ENCODE measurements around the gene NTM. TPM values are rescaled to one million over a fixed set of nuclear protein-coding genes. Genes with fewer than 3 reads are reported as not detected.

The NTM gene
- polyA plus RNA-seq, 1 donor from 2014 or later = 39.4 TPM

DNA sequence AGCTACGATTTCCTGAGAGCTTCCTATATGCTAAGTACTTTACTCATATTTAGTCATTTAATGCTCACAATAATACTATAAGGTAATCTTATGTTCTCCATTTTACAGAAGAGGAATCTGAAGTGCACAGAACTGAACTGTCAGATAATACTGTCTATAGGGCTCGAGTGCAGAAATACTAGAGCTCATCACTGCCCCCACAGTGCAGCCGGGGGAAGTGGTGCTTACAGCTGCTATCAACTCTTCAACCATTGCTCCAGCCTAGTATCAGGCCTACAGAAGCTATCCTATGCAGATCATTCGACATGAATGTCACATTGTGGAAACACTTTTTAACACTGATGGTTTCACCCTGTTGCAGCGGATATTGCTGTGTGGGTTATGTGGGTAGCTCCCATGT is 929.9 kb downstream of the NTM start:
- Histone ChIP-seq H4K20me1 (ENCODE audit: insufficient read depth) (no peaks in the 10 kb centered on the region), H3K4me2 (ENCODE audit: low read length) (no peak overlapping the region), H3K79me2 (replicated peaks; ENCODE audit: insufficient read depth, low read length) (no peaks in the 10 kb centered on the region), H3K27ac (ENCODE audit: low read length) (no peak overlapping the region), H3K36me3 (ENCODE audit: insufficient read depth, low read length) (no peaks in the 10 kb centered on the region), H3K9me3 (ENCODE audit: low read length) (no peaks in the 10 kb centered on the region), H3F3A (ENCODE audit: insufficient read depth, low read length, poor library complexity, severe bottlenecking) (no peaks in the 10 kb centered on the region), H3K9ac (ENCODE audit: low read length) (no peak overlapping the region), H3K4me3 (ENCODE audit: low read length) (no peak overlapping the region), H3K27me3 (ENCODE audit: insufficient read depth, low read depth, low read length) (no peaks in the 10 kb centered on the region), H3K9me2 (ENCODE audit: insufficient read depth, low read length) (no peaks in the 10 kb centered on the region), H2AFZ (ENCODE audit: low read depth, low read length) (no peak overlapping the region)
- TF ChIP-seq, protein P1, sequence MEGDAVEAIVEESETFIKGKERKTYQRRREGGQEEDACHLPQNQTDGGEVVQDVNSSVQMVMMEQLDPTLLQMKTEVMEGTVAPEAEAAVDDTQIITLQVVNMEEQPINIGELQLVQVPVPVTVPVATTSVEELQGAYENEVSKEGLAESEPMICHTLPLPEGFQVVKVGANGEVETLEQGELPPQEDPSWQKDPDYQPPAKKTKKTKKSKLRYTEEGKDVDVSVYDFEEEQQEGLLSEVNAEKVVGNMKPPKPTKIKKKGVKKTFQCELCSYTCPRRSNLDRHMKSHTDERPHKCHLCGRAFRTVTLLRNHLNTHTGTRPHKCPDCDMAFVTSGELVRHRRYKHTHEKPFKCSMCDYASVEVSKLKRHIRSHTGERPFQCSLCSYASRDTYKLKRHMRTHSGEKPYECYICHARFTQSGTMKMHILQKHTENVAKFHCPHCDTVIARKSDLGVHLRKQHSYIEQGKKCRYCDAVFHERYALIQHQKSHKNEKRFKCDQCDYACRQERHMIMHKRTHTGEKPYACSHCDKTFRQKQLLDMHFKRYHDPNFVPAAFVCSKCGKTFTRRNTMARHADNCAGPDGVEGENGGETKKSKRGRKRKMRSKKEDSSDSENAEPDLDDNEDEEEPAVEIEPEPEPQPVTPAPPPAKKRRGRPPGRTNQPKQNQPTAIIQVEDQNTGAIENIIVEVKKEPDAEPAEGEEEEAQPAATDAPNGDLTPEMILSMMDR (IDR thresholded peaks at IDR 0.05; ENCODE audit: poor library complexity, severe bottlenecking) = peak; percentile 28
- TF ChIP-seq, protein P2, sequence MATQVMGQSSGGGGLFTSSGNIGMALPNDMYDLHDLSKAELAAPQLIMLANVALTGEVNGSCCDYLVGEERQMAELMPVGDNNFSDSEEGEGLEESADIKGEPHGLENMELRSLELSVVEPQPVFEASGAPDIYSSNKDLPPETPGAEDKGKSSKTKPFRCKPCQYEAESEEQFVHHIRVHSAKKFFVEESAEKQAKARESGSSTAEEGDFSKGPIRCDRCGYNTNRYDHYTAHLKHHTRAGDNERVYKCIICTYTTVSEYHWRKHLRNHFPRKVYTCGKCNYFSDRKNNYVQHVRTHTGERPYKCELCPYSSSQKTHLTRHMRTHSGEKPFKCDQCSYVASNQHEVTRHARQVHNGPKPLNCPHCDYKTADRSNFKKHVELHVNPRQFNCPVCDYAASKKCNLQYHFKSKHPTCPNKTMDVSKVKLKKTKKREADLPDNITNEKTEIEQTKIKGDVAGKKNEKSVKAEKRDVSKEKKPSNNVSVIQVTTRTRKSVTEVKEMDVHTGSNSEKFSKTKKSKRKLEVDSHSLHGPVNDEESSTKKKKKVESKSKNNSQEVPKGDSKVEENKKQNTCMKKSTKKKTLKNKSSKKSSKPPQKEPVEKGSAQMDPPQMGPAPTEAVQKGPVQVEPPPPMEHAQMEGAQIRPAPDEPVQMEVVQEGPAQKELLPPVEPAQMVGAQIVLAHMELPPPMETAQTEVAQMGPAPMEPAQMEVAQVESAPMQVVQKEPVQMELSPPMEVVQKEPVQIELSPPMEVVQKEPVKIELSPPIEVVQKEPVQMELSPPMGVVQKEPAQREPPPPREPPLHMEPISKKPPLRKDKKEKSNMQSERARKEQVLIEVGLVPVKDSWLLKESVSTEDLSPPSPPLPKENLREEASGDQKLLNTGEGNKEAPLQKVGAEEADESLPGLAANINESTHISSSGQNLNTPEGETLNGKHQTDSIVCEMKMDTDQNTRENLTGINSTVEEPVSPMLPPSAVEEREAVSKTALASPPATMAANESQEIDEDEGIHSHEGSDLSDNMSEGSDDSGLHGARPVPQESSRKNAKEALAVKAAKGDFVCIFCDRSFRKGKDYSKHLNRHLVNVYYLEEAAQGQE (IDR thresholded peaks at IDR 0.05; ENCODE audit: borderline replicate concordance) = no peak

DNA sequence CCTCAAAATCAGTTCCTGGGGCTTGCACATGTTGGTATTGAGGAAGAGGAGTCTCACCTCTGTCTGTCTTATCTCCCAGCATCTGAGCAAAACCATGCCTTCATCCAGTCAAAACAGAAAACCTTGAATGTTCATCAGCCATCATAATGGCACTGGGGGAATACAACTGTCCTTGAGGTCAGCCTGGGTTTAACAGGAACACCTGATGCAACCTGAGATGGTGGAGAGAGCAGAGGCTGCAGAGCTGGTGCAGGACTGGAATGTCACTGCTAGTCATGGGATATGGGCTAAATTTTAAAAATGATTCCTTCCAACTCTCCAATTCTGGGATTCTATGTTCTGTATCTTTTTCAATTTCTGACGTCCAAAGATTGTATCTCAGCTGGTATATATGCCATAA is 931.0 kb downstream of the NTM start:
- Histone ChIP-seq H4K20me1 (ENCODE audit: insufficient read depth) (no peaks in the 10 kb centered on the region), H3K9me2 (ENCODE audit: insufficient read depth, low read length) (no peaks in the 10 kb centered on the region), H3K4me2 (ENCODE audit: low read length) (no peak overlapping the region), H3K27ac (ENCODE audit: low read length) (no peak overlapping the region), H3K27me3 (ENCODE audit: insufficient read depth, low read depth, low read length) (no peaks in the 10 kb centered on the region), H3K79me2 (replicated peaks; ENCODE audit: insufficient read depth, low read length) (no peaks in the 10 kb centered on the region), H3K9me3 (ENCODE audit: low read length) (no peaks in the 10 kb centered on the region), H3K36me3 (ENCODE audit: insufficient read depth, low read length) (no peaks in the 10 kb centered on the region), H3K4me3 (ENCODE audit: low read length) (no peak overlapping the region), H2AFZ (ENCODE audit: low read depth, low read length) (no peak overlapping the region), H3F3A (ENCODE audit: insufficient read depth, low read length, poor library complexity, severe bottlenecking) (no peaks in the 10 kb centered on the region), H3K9ac (ENCODE audit: low read length) (no peak overlapping the region)
- TF ChIP-seq, protein P1 (IDR thresholded peaks at IDR 0.05; ENCODE audit: poor library complexity, severe bottlenecking) = no peak
- TF ChIP-seq, protein P2 (IDR thresholded peaks at IDR 0.05; ENCODE audit: borderline replicate concordance) = no peak
- TF ChIP-seq POLR2AphosphoS5 (IDR thresholded peaks at IDR 0.05) (no peak), TAF1 (IDR thresholded peaks at IDR 0.05; ENCODE audit: low read depth) (no peak), EZH2 (IDR thresholded peaks at IDR 0.05; ENCODE audit: borderline replicate concordance, insufficient read depth, low read length, poor library complexity, severe bottlenecking) (no peak), RAD21 (conservative IDR thresholded peaks at IDR 0.05) (no peak), SMC3 (conservative IDR thresholded peaks at IDR 0.05; ENCODE audit: poor library complexity) (no peak)

Data from neural cell (in vitro differentiated cells).